Parathyroid adenoma (tissue), 2 donors: ENCODE data around the gene ARMC5.

Experiments
- H2AFZ ChIP-seq: fragments of 300-600 bp; sonication (generic); one replicate; pipeline ENCODE4 v1.7.0; 2017; ENCODE audit warnings: antibody characterized with exemption, mild to moderate bottlenecking
- H3K27ac ChIP-seq: fragments of 300-600 bp; sonication (generic); one replicate; pipeline ENCODE4 v1.7.0; 2017
- H3K27me3 ChIP-seq: fragments of 300-600 bp; sonication (generic); one replicate; pipeline ENCODE4 v1.7.0; 2017; ENCODE audit warnings: low read length; ENCODE audit not compliant: control insufficient read depth, insufficient read depth
- H3K36me3 ChIP-seq: fragments of 300-600 bp; sonication (generic); one replicate; pipeline ENCODE4 v1.7.0; 2017; ENCODE audit warnings: low read length; ENCODE audit not compliant: control insufficient read depth, insufficient read depth
- H3K4me1 ChIP-seq: fragments of 300-600 bp; sonication (generic); one replicate; pipeline ENCODE4 v1.7.0; 2017; ENCODE audit warnings: control low read depth
- H3K4me2 ChIP-seq: fragments of 300-600 bp; sonication (generic); one replicate; pipeline ENCODE4 v1.7.0; 2017; ENCODE audit warnings: low read length
- H3K4me3 ChIP-seq: fragments of 300-600 bp; sonication (generic); one replicate; pipeline ENCODE4 v1.7.0; 2017; ENCODE audit warnings: low read depth, low read length
- H3K79me2 ChIP-seq: fragments of 300-600 bp; sonication (generic); one replicate; pipeline ENCODE4 v1.7.0; 2017; ENCODE audit warnings: control low read depth
- H3K9ac ChIP-seq: fragments of 300-600 bp; sonication (generic); one replicate; pipeline ENCODE4 v1.7.0; 2017; ENCODE audit warnings: mild to moderate bottlenecking
- H3K9me3 ChIP-seq: fragments of 300-600 bp; sonication (generic); one replicate; pipeline ENCODE4 v1.7.0; 2017; ENCODE audit warnings: low read length; ENCODE audit not compliant: control insufficient read depth
- CTCF ChIP-seq: fragments of 300-600 bp; sonication (generic); IDR thresholded peaks from one replicate; pipeline ENCODE4 v1.7.0; 2017; ENCODE audit warnings: antibody characterized with exemption, mild to moderate bottlenecking
- donor health status: primary hyperparathyroidism.

ARMC5 gene

GRCh38 chr16:31427441-31428278 is 31.6 kb upstream of the ARMC5 start:
- Histone ChIP-seq H3K79me2 (no peaks in the 10 kb centered on the region), H3K9me3 (no peaks in the 10 kb centered on the region), H3K9ac (no peak overlapping the region), H3K4me3 (peak overlapping the region; percentile 58), H3K4me2 (peak overlapping the region; percentile 65), H3K36me3 (no peaks in the 10 kb centered on the region), H3K27me3 (no peaks in the 10 kb centered on the region), H3K4me1 (peaks cover 2% of the 10 kb centered on the region), H2AFZ (peak overlapping the region; percentile 83), H3K27ac (no peak overlapping the region)
- TF ChIP-seq CTCF: no peak

GRCh38 chr16:31428279-31428597 is 31.1 kb upstream of the ARMC5 start, which contains the start of gene COX6A2:
Gene COX6A2 (minus strand): TSS chr16:31428360. CDS start chr16:31428325, 35 bp downstream.
- peak within 1 kb of the TSS; percentile 65 for H3K4me2 ChIP-seq
- no peak within 1 kb of the TSS for H3K9ac ChIP-seq
- H3K27me3 ChIP-seq: no peaks in the 10 kb centered on the region
- H3K4me1 ChIP-seq: peaks cover 2% of the 10 kb centered on the region
- H2AFZ ChIP-seq: peak within 1 kb of the TSS; percentile 83
- no peak for TF ChIP-seq CTCF
- H3K79me2 ChIP-seq: no peaks in the 10 kb centered on the region
- H3K36me3 ChIP-seq: no peaks in the 10 kb centered on the region
- no peaks in the 10 kb centered on the region for H3K9me3 ChIP-seq
- peak within 1 kb of the TSS; percentile 58 for H3K4me3 ChIP-seq
- H3K27ac ChIP-seq: no peak within 1 kb of the TSS

GRCh38 chr16:31428638-31429247 is 30.6 kb upstream of the ARMC5 start:
- Histone ChIP-seq H3K27ac (no peak overlapping the region), H2AFZ (no peak overlapping the region)

GRCh38 chr16:31429314-31429713 is 30.0 kb upstream of the ARMC5 start:
- no peaks in the 10 kb centered on the region for H3K36me3 ChIP-seq
- no peaks in the 10 kb centered on the region for H3K9me3 ChIP-seq
- no peak overlapping the region for H3K27ac ChIP-seq
- no peaks in the 10 kb centered on the region for H3K79me2 ChIP-seq
- H2AFZ ChIP-seq: no peak overlapping the region
- H3K4me1 ChIP-seq: peaks cover 2% of the 10 kb centered on the region
- H3K9ac ChIP-seq: no peak overlapping the region
- no peaks in the 10 kb centered on the region for H3K27me3 ChIP-seq
- no peak overlapping the region for H3K4me3 ChIP-seq
- TF ChIP-seq CTCF: no peak
- no peak overlapping the region for H3K4me2 ChIP-seq

More at GRCh38 chr16:31428638-31429247, 30.6 kb upstream of the ARMC5 start:
- no peak overlapping the region for H3K9ac ChIP-seq
- no peak for TF ChIP-seq CTCF
- no peaks in the 10 kb centered on the region for H3K79me2 ChIP-seq
- H3K27me3 ChIP-seq: no peaks in the 10 kb centered on the region
- no peaks in the 10 kb centered on the region for H3K36me3 ChIP-seq
- H3K9me3 ChIP-seq: no peaks in the 10 kb centered on the region
- peak overlapping the region; percentile 55 for H3K4me2 ChIP-seq
- H3K4me1 ChIP-seq: peaks cover 2% of the 10 kb centered on the region
- H3K4me3 ChIP-seq: no peak overlapping the region
